NOMO-1 (cell line): ENCODE data around the gene LRP6.
"Not testable (repeated sequence)": the region's sequence is repeated elsewhere in the genome, so short reads cannot be mapped to it uniquely, and the experiment has no call there.

Source experiments
- DNase-seq, 2 experiments: peaks; one replicate each; lab custom pipeline; 2025; ENCODE audit not compliant: unreplicated experiment in 2 of 2; lab: John Stamatoyannopoulos, UW

LRP6 gene

GRCh38 chr12:12128670-12129069 is 138.2 kb downstream of the LRP6 start:
- no peak for DNase-seq

- no peak for DNase-seq
Observed at GRCh38 chr12:12127304-12127703, 139.5 kb downstream of the LRP6 start.

- DNase-seq: no peak
Observed at GRCh38 chr12:12126551-12126950, 140.3 kb downstream of the LRP6 start.

GRCh38 chr12:12123036-12123604 is 143.7 kb downstream of the LRP6 start:
- DNase-seq: no peak

DNA sequence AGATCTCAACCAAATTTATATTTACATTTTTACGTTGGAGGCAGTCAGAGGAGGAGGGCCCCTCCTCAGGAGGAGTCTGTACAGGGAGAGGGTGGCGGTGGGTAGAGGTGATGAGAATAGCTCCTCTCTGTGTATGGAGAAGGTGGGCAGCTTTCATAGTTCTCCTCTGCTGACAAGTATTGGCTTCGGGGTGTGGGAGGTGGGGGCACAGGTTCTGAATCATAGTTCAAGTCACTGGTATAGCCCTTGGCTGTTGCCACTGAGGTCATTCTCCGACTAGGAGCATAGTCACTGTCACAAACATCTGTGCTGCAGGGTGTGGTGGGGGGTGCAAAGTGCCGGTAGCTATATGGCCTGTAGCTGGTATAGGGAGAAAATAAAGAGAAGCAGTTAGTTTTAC is 145.8 kb downstream of the LRP6 start:
- no peak for DNase-seq

DNA sequence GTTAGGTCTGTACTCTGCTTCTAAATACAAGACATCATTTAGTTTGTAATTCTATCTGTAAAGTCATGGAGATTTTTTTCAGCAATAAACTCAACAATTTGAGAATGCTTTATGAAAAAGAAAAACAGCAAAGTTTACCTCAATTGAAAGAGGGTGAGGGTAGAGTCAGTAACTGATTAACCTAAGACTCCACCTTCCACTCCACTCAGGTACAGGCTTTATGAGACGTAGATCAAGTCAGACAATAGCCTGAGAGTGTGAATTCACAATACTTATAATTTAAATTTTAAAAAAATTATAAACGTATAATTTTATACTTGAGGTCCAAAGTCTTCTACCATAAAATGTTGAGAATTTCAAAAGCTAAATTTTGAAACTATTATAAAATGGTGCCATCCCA is 150.2 kb downstream of the LRP6 start:
- no peak for DNase-seq

- no peak for DNase-seq
Observed at GRCh38 chr12:12115514-12115913, 151.3 kb downstream of the LRP6 start.

- DNase-seq: not testable (repeated sequence)
Observed at GRCh38 chr12:12110923-12111555, 155.8 kb downstream of the LRP6 start.

DNA sequence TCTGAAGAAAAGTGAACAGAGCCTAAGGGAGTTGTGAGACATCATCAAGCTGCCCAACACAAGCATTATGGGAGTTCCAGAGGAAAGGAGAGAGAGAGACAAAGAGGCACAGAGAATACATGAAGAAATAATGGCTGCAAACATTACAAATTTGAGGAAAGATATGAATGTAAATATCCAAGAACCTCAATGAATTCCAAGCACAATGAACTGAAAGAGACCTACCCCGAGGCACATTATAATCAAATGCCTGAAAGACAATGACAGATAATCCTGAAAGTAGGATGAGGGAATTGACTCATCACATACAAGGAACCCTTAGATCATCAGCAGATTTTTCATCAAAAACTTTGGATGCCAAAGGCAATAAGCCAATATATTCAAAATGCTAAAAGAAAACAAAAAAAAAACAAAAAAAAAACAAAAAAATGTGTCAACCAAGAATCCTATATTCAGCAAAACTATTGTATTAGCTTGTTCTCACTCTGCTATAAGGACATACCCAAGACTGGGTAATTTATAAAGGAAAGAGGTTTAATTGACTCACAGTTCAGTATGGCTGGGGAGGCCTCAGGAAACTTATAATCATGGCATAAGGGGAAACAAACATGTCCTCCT is 158.3 kb downstream of the LRP6 start:
- no peak for DNase-seq

GRCh38 chr12:12107678-12108077 is 159.2 kb downstream of the LRP6 start:
- DNase-seq: no peak

DNA sequence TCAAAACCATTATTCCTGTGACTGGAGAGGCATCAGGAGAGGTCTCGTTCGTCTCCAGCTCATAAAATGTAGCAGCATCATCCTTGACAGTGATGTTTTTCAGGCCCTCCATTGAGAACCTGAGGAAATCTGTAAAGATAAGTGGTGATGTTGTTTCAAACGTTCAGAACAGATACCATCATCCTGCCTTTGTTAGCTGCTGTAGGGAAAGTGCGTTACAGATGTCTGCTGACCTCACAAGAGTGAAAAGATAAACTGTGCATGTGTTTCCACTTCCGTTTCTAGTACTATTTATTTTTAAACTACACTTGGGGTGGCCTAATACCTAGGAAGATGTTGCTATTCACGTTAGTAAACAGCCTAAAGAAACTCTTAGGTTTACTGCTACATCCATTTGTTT is 167.7 kb downstream of the LRP6 start:
- no peak for DNase-seq

- no peak for DNase-seq
Observed at GRCh38 chr12:12098691-12099015, 168.2 kb downstream of the LRP6 start.

GRCh38 chr12:12097891-12098690 is 168.8 kb downstream of the LRP6 start:
- DNase-seq: no peak

GRCh38 chr12:12095021-12095420 is 171.8 kb downstream of the LRP6 start:
- DNase-seq: no peak

DNA sequence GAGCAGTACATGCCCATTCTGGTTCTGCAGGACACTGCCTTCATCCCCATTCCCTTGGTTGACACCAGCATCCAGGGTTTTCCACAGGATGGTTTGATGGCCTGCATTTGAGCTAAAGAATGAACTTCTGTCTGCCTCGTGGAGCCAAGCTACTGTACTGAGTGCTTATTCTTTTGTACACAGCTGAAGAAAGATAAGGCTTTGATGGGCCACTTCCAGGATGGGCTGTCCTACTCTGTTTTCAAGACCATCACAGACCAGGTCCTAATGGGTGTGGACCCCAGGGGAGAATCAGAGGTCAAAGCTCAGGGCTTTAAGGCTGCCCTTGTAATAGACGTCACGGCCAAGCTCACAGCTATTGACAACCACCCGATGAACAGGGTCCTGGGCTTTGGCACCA is 172.4 kb downstream of the LRP6 start:
- DNase-seq: no peak

DNA sequence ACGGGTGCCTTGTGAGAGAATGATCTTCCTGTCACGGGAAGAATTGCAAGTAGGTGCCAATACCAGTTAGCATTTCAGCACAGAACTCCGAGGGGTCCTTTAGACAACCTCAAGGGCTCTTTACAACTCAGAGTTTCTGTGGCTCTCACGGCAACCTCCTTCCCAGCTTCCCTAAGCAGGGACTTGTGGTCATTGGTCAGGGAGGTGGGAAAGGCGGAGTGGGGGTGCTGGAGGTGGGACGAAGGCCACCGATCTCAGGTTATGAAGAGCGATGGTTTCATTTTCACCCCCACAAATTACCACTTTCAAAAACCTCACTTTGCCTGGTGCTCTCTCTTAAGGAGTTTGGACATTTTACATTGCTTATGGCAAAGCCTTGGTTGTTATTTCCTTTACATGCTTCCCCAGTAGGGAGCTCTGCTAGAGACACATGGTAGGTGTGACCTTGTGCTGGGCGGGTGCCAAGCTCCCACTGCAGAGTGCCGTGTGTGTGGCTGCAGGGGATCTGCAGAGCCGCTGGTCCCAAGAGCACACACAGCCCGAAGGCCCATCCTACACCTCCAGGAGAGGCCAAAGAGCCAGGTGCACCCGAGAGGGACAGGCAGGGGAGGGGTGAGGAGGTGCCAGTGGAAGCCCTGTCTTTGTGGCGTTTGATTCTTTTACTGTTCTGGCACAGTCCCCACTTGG is 174.7 kb downstream of the LRP6 start:
- no peak for DNase-seq

- DNase-seq: no peak
Observed at GRCh38 chr12:12091071-12091470, 175.8 kb downstream of the LRP6 start.

DNA sequence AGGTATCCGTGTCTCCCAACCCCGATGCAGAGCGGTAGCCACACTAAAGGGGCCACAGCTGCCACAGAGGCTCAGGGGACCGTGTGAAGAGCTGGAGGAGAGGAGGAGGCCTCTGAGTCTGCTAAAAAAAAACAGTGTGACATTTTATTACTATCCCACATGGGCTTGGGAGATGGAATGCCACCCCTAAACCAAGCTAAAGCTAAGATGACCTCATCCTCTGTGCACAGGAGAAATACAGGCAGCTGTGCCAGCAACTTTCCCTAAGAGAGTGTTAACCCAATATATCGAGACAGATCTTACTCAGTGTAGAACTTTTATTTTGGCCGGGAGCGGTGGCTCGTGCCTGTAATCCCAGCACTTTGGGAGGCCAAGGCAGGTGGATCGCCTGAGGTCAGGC is 178.1 kb downstream of the LRP6 start:
- no peak for DNase-seq

- DNase-seq: no peak
Observed at GRCh38 chr12:12088147-12088546, 178.7 kb downstream of the LRP6 start.

- no peak for DNase-seq
Observed at GRCh38 chr12:12087693-12088034, 179.2 kb downstream of the LRP6 start.

DNA sequence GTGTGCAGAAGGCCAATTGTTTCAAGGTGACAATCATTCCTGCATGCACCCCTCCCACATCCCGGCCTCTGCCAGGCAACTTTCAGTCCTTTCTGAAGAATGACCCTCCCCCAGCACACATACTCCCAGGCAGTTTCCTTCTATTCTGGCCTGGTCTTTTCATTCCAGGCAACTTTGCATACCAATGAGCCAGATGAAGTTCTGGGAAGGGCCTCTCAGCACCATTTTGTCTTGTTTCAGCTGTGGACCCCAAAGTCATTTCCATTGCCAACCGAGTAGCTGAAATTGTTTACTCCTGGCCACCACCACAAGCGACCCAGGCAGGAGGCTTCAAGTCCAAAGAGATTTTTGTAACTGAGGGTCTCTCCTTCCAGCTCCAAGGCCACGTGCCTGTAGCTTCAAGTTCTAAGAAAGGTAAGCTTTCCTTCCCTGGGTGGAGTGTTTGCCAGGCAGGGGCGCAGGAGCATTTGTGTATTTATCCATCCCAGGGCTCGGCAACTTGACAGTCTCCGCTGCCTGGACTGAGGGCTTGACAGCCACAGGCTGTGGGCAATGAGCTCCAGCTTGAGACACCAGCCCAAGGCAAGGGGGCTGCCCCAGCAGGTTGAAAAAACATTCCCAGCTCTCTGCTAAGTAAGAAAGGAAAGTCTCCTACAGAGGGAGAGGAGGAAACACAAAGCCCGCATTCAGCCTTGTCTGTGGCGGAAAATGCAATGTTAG is 179.7 kb downstream of the LRP6 start:
- DNase-seq: no peak
